GM15510 (cell line): Measurements from ENCODE around the gene PRDM8.

Source experiments
- POLR2A ChIP-seq: IDR thresholded peaks from 3 replicates; pipeline ENCODE4 v1.6.1; 2011; ENCODE audit warnings: borderline replicate concordance; ENCODE audit not compliant: insufficient read length; ENCODE audit errors: extremely low read depth

PRDM8 gene

DNA sequence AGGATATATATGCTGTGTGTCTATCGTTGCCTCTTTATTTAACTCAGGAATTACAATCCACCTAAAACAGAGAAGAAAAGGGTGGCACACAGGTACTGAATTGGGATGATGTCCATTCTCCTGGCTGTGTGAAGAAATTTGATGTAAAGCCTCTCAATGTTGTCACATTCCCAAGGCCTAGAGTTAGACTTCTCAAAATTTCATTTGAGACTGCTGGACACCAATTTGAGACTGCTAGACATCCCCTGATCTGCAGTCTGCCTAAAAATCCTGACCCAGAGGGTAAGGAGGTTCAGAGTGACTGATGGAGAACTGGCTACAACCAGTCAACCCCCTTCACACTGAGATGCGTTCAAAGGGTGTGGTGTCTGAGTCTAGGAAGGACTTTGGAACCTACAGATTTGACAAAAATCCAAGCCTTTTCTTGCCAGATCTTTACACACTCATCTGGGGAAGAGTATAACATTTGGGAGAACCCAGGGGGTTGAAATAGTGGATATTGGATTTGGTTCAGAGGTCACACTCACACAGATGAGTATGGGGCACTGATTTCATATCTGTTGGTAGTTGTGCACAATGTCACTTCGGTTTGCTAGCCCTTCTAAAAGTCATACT, 4.9 kb upstream of the PRDM8 start:
- no peak for TF ChIP-seq POLR2A

DNA sequence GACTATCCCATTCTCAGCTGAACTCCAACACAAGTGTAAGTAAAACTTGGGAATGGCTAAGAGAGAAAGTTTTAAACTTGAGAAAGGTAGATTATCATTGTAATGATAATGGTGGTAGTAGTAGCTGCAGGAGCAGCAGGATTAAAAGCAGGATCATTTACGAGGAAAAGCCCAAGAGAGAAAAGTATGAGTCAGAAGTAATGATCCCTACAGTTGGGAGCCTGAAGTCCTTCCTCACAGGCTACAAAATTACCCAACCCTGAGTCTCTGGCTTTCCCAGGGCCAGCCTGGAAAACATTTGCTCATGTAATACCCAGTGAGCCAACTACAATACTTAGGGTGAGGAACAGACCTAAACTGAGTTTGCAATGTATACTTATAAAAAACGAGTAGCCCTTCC, 4.4 kb upstream of the PRDM8 start:
- TF ChIP-seq POLR2A: no peak

DNA sequence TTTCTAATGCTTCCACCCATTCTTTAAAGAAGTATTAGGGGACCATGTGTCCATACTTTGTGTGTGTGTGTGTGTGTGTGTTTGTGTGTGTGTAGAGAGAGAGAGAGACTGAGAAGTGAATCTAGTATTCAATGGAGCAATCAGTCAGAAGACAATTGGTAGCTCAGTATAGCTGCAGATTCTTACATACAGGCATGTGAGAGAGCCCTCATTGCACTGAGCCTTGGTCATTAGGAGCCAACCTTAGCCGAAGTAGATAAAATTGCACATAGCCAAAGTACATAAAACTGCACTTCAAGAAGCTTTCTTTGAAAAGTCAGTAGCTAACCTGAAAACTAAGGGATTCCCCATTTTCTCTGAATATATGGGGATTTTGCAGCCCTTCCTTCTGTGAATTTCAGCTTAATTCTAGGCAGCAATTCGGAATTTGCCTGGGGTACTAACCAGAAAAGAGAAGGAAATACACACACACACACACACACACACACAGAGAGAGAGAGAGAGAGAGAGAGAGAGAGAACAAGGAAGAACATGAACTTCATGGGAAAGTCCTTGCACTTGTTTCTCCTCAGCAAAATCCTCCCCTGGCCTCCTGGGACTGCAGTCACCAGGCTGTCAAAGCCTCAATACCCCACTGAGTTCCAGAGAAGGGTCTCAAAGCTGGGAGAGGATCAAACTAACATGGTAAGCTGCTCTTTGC, 1.7 kb upstream of the PRDM8 start:
- no peak for TF ChIP-seq POLR2A

DNA sequence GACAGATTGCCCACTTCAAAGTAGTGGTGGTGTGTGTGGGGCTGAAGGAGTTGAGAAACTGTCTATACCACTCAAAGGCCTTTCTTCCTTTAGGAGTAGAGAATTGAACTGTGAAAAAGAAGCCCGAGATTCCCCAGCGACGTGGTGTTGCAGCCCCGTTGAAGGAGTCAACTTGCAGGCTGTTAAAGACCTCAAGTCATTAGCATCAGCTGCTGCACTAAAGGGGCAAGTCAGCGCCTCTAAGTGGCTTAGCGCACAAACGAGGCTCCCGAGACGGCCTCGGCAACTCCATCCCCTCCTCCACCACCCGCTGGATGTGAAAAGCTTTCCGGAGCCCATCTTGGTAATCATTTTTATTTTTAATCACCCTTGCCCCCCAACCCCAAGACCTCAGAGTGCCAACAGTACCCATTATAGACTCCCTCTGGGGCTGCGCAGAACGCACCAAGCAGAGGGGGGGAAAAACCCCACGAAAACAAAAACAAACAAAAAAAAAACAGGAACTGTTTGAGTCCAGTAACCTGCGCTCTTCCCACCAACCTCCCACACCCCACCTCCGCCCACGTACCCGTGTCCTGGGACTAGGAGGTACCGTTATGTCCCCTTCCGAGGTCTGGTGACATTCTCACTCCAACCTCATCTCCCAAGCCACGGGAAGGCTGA, 913 bp upstream of the PRDM8 start:
- no peak for TF ChIP-seq POLR2A

DNA sequence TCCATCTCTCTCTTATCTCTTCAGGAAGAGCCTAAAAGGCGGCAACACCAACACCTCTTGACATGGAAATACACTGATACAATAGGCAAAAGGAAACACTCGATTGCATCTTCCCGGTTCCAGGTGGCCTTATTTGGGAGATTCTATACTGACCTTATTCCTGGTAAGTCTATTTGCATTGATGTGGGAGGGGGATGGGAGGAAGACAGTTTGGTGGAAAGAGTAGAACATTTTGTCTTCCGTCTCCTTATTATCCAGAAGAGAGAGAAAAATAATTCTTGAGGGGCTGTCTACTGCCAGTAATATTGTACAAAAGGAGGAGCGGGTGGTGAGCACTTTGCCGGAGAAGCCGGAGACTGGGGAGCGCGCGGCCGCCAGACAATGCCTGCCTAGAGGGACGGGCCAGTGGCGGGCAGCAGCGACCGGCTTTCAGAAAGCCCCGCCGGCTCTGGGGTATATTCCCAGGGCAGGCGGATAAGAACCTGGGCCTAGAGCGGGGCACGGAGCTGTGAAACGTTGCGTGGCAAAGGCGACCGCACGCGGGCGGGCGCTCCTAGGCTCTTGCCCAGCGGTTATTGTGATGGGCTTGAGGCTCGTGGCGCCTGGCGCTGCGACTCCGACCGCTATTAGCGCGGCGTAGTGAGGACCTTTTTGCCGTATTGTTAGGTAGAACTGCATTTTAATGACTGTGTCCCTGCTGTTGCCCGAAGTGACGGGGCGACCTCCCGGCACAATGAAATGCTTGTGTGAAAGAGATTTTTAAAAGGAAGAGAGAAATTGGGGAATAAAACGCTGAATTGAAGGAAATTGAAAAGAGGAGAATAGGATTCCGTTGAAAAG, 518 bp downstream of the PRDM8 start:
- no peak for TF ChIP-seq POLR2A

DNA sequence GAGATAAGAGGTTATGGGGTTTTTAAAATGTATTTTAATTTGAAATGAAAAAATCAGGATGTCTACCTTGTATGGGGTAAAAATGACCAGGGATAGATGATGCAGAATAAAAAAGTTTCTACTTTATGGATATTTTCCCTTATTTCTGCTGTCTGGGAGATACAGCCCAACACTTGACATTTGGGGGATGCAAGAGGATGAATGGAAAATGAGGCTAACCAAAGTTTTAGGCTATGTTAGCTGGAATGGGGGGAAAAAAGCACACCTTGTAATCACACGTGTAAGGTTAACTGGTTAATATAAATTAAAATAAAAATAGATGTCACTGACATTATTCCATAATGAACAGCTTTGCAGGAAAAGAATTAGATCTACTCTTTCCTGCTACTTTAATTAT, 1.1 kb downstream of the PRDM8 start:
- TF ChIP-seq POLR2A: no peak

DNA sequence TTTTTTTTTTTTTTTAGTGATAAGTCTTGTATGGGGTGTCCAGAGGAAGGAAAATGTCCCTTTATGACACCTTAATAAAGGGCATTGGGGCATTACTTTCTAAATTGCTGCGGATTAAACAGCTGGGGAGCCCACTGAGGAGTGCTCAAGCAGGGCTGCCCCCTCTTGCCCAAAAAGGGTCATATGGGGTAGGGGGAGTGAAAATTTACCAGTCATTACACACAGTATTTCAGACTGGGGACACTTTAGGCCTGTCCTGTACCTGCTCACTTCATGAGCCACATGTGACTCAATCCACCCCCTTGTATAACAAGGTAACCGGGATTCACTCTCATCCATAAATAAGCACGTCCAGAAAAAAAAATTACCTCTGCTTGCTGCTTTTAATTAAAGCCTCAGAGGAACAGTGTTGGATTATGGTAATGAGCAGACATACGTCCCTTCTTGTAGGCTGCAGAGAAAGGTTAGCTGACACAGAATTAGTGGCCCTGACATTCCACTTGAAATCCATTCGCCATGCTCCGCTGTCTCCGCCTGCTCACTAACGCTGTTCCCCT, 1.8 kb downstream of the PRDM8 start:
- no peak for TF ChIP-seq POLR2A

DNA sequence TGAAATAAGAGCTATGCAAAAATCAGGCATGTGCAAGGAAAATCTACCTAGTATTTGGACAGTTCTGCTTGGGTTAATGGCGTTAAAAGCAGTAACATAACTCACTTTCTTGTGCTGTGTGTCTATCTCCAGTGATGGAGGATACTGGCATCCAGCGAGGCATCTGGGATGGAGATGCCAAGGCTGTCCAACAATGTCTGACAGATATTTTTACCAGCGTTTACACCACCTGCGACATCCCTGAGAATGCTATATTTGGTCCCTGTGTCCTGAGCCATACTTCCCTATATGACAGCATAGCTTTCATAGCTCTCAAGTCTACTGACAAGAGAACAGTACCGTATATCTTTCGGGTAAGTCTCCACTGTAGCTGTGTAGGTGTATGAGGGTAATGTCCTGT, 2.6 kb downstream of the PRDM8 start:
- no peak for TF ChIP-seq POLR2A

DNA sequence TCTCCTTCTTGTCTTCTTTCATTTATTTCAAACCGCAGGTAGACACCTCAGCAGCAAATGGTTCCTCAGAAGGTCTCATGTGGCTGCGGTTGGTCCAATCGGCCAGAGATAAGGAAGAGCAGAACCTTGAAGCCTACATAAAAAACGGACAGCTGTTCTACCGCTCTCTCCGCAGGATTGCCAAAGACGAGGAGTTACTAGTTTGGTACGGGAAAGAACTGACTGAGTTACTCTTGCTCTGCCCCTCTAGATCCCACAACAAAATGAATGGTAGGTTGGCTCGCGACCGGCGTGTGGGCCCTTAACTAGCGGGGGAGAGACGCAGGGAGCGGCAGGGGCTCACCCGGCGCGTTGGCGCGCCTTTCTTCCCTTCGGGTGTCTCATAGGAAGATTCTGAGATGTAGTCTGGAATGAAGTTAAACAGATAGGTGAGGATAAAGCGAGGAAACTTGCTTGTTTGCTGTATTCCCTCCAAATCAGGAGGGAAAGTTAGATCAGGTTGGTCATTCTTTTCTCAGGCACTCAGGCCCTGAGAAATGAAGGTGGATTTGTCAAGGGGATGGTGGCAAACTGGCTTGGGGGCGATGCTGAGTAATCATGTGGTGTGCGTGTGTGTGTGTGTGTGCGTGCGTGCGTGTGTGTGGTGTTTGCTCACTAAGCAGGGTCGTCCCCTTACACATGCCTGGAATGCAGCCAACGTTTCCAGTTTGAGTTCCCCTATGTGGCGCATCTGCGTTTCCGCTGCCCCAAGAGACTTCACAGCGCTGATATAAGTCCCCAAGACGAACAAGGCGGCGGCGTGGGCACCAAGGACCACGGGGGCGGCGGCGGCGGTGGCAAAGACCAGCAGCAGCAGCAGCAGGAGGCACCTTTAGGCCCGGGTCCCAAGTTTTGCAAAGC, 4.2 kb downstream of the PRDM8 start:
- no peak for TF ChIP-seq POLR2A

DNA sequence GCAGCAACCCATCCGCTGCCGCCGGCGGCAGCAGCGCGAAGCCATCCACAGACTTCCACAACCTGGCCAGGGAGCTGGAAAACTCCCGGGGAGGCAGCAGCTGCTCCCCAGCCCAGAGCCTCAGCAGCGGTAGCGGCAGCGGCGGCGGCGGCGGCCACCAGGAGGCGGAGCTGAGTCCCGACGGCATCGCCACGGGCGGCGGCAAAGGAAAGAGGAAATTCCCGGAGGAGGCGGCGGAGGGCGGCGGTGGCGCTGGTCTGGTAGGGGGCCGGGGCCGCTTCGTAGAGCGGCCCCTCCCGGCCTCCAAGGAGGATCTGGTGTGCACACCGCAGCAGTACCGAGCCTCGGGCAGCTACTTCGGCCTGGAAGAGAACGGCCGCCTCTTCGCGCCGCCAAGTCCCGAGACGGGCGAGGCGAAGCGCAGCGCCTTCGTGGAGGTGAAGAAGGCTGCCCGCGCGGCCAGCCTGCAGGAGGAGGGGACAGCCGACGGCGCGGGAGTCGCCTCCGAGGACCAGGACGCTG, 4.9 kb downstream of the PRDM8 start:
- no peak for TF ChIP-seq POLR2A

DNA sequence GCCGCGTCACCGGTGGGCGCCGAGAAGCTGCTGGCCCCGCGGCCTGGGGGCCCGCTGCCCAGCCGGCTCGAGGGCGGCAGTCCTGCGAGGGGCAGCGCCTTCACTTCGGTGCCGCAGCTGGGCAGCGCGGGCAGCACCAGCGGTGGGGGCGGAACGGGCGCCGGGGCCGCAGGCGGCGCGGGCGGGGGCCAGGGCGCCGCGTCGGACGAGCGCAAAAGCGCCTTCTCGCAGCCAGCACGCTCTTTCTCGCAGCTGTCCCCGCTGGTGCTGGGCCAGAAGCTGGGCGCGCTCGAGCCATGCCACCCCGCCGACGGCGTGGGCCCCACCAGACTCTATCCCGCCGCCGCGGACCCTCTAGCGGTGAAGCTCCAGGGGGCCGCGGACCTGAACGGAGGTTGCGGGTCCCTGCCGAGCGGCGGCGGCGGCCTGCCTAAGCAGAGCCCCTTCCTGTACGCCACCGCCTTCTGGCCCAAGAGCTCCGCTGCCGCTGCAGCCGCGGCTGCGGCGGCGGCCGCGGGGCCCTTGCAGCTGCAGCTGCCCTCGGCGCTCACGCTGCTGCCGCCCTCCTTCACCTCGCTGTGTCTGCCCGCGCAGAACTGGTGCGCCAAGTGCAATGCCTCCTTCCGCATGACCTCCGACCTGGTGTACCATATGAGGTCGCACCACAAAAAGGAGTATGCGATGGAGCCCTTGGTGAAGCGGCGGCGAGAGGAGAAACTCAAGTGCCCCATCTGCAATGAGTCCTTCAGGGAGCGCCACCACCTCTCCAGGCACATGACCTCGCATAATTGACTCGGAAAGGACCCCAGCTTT, 5.6 kb downstream of the PRDM8 start:
- no peak for TF ChIP-seq POLR2A

DNA sequence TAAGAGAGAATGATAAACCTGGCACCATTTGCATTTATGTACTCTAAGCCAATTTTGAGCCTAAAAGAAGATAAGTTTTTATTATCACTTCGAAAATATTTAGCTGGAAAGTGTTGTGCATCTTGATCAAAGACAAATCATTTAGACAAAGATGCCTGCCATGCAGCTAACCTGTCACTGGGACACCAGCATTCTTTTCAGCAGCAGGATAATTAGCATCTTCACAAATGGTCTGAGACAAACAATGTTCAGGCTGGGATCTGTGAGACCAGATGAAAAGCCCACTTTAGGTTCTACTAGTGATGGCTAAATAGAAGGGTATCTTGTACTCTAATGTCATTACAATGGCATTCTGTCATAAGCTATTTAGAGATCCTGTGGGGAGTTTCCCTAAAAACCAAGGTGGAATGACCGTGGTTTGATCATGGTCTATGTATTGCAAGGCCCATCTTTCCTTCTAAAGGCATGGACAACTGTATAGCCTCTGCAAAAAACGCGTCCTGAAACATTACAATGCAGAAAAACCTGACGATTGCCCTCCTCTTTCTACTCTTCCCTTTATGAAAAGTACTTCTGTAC, 7.2 kb downstream of the PRDM8 start:
- no peak for TF ChIP-seq POLR2A
